OCI-LY7 (cell line): ENCODE data around the gene HACD2. TPM values are rescaled to one million over a fixed set of nuclear protein-coding genes. Genes with fewer than 3 reads are reported as not detected.

ENCODE experiments used
- BruUV-seq: library from RNA; stranded (reverse); fragments of 400-500 nt; replicated peaks from 2 replicates; lab custom pipeline; 2021; lab: Mats Ljungman, UMichigan
- CTCF ChIA-PET: fragments of 300-600 bp; sonication (Branson Sonifier 250); formaldehyde crosslinking; loops from one replicate; lab custom pipeline; 2022; ENCODE audit warnings: antibody characterized with exemption; ENCODE audit not compliant: unreplicated experiment; lab: Charles Lee
- POLR2A ChIA-PET: fragments of 300-600 bp; sonication (Branson Sonifier 250); formaldehyde crosslinking; loops from one replicate; lab custom pipeline; 2022; ENCODE audit warnings: antibody characterized with exemption; lab: Charles Lee
- DNase-seq: peaks from one replicate; pipeline ENCODE4 v3.0.0-alpha.2; 2015; ENCODE audit warnings: low spot score
- H2AFZ ChIP-seq: fragments of 200-600 bp; sonication (generic), shearing (Covaris generic); 2 replicates; pipeline ENCODE4 v1.6.1; 2014; ENCODE audit warnings: mild to moderate bottlenecking, antibody characterized with exemption, low read length, moderate library complexity
- H3K27ac ChIP-seq: fragments of 200-600 bp; sonication (generic); 2 replicates; pipeline ENCODE4 v1.5.1; 2014; ENCODE audit warnings: mixed run types, low read depth, mild to moderate bottlenecking, moderate library complexity, low read length, inconsistent platforms; ENCODE audit not compliant: poor library complexity, severe bottlenecking
- H3K36me3 ChIP-seq: fragments of 200-600 bp; sonication (generic); 2 replicates; pipeline ENCODE4 v1.6.1; 2014; ENCODE audit warnings: mild to moderate bottlenecking, antibody characterized with exemption, low read length, moderate library complexity, mixed read lengths; ENCODE audit not compliant: insufficient read depth
- H3K4me1 ChIP-seq: fragments of 200-600 bp; sonication (generic); 2 replicates; pipeline ENCODE4 v1.5.1; 2014; ENCODE audit warnings: mild to moderate bottlenecking, low read length; ENCODE audit not compliant: insufficient read depth, poor library complexity, severe bottlenecking
- H3K4me2 ChIP-seq: fragments of 200-600 bp; sonication (generic); 2 replicates; pipeline ENCODE4 v1.6.1; 2014; ENCODE audit warnings: mild to moderate bottlenecking, low read length
- H3K4me3 ChIP-seq: fragments of 200-600 bp; sonication (generic); 2 replicates; pipeline ENCODE4 v1.5.1; 2014; ENCODE audit warnings: mild to moderate bottlenecking, low read depth, low read length; ENCODE audit not compliant: poor library complexity, severe bottlenecking
- H3K79me2 ChIP-seq: fragments of 200-600 bp; sonication (generic); 2 replicates; pipeline ENCODE4 v1.6.1; 2016; ENCODE audit warnings: low read depth, mild to moderate bottlenecking, low read length, moderate library complexity, mixed read lengths; ENCODE audit not compliant: insufficient read depth
- H3K9me2 ChIP-seq: fragments of 200-600 bp; sonication (generic); 2 replicates; pipeline ENCODE4 v1.6.1; 2016; ENCODE audit warnings: mild to moderate bottlenecking, low read length, mixed read lengths; ENCODE audit not compliant: insufficient read depth
- H3K9me3 ChIP-seq: fragments of 200-600 bp; sonication (generic); 2 replicates; pipeline ENCODE4 v1.6.1; 2014; ENCODE audit warnings: mild to moderate bottlenecking, mixed run types, low read length, mixed read lengths
- H4K20me1 ChIP-seq: fragments of 200-600 bp; sonication (generic); 2 replicates; pipeline ENCODE4 v1.6.1; 2014; ENCODE audit warnings: mild to moderate bottlenecking, antibody characterized with exemption, low read length, moderate library complexity, mixed read lengths; ENCODE audit not compliant: insufficient read depth
- EZH2phosphoT487 ChIP-seq: fragments of 200-600 bp; sonication (generic); IDR thresholded peaks from 2 replicates; pipeline ENCODE4 v1.6.1; 2018; ENCODE audit warnings: low read depth, borderline replicate concordance, mild to moderate bottlenecking, mixed run types, antibody characterized with exemption, low read length, moderate library complexity, mixed read lengths
- intact Hi-C: fragments of 100-400 bp; cut with micrococcal nuclease; formaldehyde crosslinking; loops from one replicate; pipeline ENCODE4 v1.10.0; 2022; ENCODE audit not compliant: unreplicated experiment
- total RNA-seq, 2 experiments: library from RNA; depleted of rRNA in 1 of 2; stranded (reverse); fragments of >200 nt in 1 of 2; shearing (Covaris generic) in 1 of 2; gene quantifications; 2 replicates each; pipeline ENCODE4 v1.2.3, GENCODE V29; 2014 to 2022
- TF ChIP-seq, protein P1 (sequence below): fragments of 200-600 bp; sonication (generic); conservative IDR thresholded peaks from 2 replicates; pipeline ENCODE4 v1.5.1; 2014; ENCODE audit warnings: mild to moderate bottlenecking, antibody characterized with exemption, low read length, moderate library complexity, mixed read lengths

Gene HACD2
- total RNA-seq, 2 experiments from 2014 or later = 10.2 to 22.5 TPM

DNA sequence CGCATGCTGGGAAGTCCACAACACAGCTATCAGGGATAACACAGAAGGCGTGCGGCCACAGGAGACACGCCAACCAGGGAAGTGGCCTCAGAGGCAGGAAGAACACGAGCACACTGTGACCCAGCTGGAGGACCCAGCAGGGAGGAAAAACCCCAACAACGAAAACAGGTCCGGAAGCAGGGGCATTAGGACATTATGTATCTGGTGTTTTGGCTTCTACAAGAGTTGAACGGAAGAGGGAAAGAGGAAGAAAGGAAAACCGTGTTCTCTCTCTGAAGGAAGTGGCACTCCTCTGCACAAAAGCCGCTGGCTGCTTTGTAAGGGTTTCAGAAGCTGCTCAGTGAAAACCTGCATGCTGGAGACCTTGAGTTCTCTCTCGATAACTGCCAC lies 61.8 kb downstream of the HACD2 start:
- H3K79me2 ChIP-seq = no peaks in the 10 kb centered on the region
- ChIA-PET POLR2A (interaction anchor here (0.7 kb wide), 1 partner anchor 483 kb away, joined by 3 read pairs; no protein-coding TSS in a partner anchor), CTCF (no interaction called here)
- no peak for DNase-seq
- H3K4me1 ChIP-seq = no peaks in the 10 kb centered on the region
- H2AFZ ChIP-seq = no peak overlapping the region
- H3K36me3 ChIP-seq = peaks cover 14% of the 10 kb centered on the region; the same call in 1 of the 2 replicates
- H4K20me1 ChIP-seq = no peaks in the 10 kb centered on the region
- no peaks in the 10 kb centered on the region for H3K9me3 ChIP-seq
- intact Hi-C loops = no loop called here
- H3K4me2 ChIP-seq = no peak overlapping the region
- no peak overlapping the region for H3K4me3 ChIP-seq
- TF ChIP-seq, protein P1, sequence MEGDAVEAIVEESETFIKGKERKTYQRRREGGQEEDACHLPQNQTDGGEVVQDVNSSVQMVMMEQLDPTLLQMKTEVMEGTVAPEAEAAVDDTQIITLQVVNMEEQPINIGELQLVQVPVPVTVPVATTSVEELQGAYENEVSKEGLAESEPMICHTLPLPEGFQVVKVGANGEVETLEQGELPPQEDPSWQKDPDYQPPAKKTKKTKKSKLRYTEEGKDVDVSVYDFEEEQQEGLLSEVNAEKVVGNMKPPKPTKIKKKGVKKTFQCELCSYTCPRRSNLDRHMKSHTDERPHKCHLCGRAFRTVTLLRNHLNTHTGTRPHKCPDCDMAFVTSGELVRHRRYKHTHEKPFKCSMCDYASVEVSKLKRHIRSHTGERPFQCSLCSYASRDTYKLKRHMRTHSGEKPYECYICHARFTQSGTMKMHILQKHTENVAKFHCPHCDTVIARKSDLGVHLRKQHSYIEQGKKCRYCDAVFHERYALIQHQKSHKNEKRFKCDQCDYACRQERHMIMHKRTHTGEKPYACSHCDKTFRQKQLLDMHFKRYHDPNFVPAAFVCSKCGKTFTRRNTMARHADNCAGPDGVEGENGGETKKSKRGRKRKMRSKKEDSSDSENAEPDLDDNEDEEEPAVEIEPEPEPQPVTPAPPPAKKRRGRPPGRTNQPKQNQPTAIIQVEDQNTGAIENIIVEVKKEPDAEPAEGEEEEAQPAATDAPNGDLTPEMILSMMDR = no peak
- TF ChIP-seq EZH2phosphoT487 = no peak
- no TSS peak for BruUV-seq
- no peaks in the 10 kb centered on the region for H3K9me2 ChIP-seq
- no peak overlapping the region for H3K27ac ChIP-seq

DNA sequence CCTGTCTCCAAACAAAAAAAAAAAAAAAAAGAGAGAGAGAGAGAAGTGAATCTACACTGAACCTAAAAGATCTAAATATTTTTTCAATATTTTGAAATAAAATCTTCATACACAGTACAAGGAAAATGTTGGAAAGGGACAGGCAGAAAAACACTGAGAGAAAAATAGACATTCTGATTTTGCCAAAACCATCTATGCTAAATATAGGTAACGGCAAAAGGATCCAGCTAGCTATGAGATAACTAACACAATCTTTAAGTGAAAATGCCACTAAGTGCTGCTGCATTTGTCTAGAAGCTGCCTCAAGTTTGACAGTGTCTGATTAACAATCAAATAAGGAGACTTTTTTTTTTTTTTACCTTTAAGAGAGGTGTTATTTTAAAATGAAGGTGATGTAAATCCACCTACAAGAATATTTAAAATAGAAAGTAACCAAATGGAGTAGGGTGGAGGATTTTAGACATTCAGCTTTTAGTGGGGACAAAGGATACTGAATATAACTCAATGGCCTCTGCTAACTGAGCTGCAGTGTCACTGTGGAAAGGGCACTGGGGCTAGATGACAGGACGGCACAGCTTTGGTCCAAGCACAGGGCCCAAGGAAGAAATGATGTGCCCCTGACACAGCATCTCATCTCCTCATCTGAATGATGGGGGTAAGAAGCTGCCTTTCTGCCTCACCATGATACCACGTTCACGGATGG lies 62.4 kb downstream of the HACD2 start:
- TF ChIP-seq EZH2phosphoT487 = no peak
- TF ChIP-seq, protein P1 = no peak
- POLR2A ChIA-PET = interaction anchor here (0.5 to 0.7 kb wide), 3 partner anchors 98 to 484 kb away, joined by 3 to 7 read pairs (median 3); no protein-coding TSS in a partner anchor
- DNase-seq = no peak
- no peaks in the 10 kb centered on the region for H3K4me1 ChIP-seq
- H3K36me3 ChIP-seq = peaks cover 8% of the 10 kb centered on the region; the same call in 1 of the 2 replicates
- no peaks in the 10 kb centered on the region for H3K79me2 ChIP-seq
- no peaks in the 10 kb centered on the region for H3K9me3 ChIP-seq
- CTCF ChIA-PET = no interaction called here
- H3K4me2 ChIP-seq = no peak overlapping the region
- no peaks in the 10 kb centered on the region for H3K9me2 ChIP-seq
- no peak overlapping the region for H3K4me3 ChIP-seq
- intact Hi-C loops = no loop called here
- no TSS peak for BruUV-seq
- H2AFZ ChIP-seq = no peak overlapping the region
- H4K20me1 ChIP-seq = no peaks in the 10 kb centered on the region
- H3K27ac ChIP-seq = no peak overlapping the region
